K562 (cell line): ENCODE measurements around the gene TAS1R3. TPM values are rescaled to one million over a fixed set of nuclear protein-coding genes. Genes with fewer than 3 reads are reported as not detected.

ENCODE experiments used
- CHD1 ChIP-seq: fragments of 200-600 bp; sonication (generic); IDR thresholded peaks from one replicate; pipeline ENCODE4 v1.6.1; 2012; ENCODE audit warnings: mild to moderate bottlenecking, moderate library complexity, low read length, inconsistent platforms
- EHMT2 ChIP-seq: fragments of 450-650 bp; IDR thresholded peaks from 2 replicates; pipeline ENCODE4 v1.6.1; 2018; ENCODE audit warnings: antibody characterized with exemption
- ETV6 ChIP-seq, 3 experiments: fragments of 150-350 bp in 1 of 3; sonication (generic) in 1 of 3; formaldehyde crosslinking in 1 of 3; IDR thresholded peaks; 2 replicates each; pipeline versions ENCODE4 v1.6.1 to v1.8.0; 2014 to 2022; ENCODE audit warnings: borderline replicate concordance in 2 of 3, low read depth in 2 of 3, antibody characterized with exemption in 1 of 3, low read length in 1 of 3, mild to moderate bottlenecking in 1 of 3, missing genetic modification reagents in 1 of 3
- FOXJ3 ChIP-seq: sonication (generic); formaldehyde crosslinking; IDR thresholded peaks from 2 replicates; pipeline ENCODE4 v1.4.0; 2020; ENCODE audit warnings: mild to moderate bottlenecking, missing genetic modification reagents
- PTBP1 ChIP-seq: fragments of 200-400 bp; formaldehyde crosslinking; IDR thresholded peaks from 2 replicates; pipeline ENCODE4 v1.6.1; 2017; ENCODE audit warnings: low read depth, low read length
- SMARCA4 ChIP-seq: fragments of 450-650 bp; IDR thresholded peaks from 2 replicates; pipeline ENCODE4 v1.6.1; 2016
- SPI1 ChIP-seq: IDR thresholded peaks from 2 replicates; pipeline ENCODE4 v1.6.1; 2011; ENCODE audit warnings: low read depth, low read length, control low read depth, borderline replicate concordance
- TEAD4 ChIP-seq, 2 experiments: sonication (generic) in 1 of 2; formaldehyde crosslinking in 1 of 2; IDR thresholded peaks; 2 replicates each; pipeline versions ENCODE4 v1.6.1 to v1.8.0; 2012 to 2022; ENCODE audit warnings: borderline replicate concordance in 1 of 2, inconsistent platforms in 1 of 2, low read length in 1 of 2, mild to moderate bottlenecking in 1 of 2, missing genetic modification reagents in 1 of 2
- ZFPM2 ChIP-seq: fragments of 250-450 bp; sonication (Bioruptor Pico); IDR thresholded peaks from 2 replicates; pipeline ENCODE4 v1.5.1; 2022; ENCODE audit warnings: mild to moderate bottlenecking
- ZNF24 ChIP-seq: fragments of 450-650 bp; IDR thresholded peaks from 2 replicates; pipeline ENCODE4 v1.6.1; 2016
- polyA plus RNA-seq, 8 experiments: library from polyadenylated mRNA; depleted of rRNA in 4 of 8; stranded (reverse) in 5 of 8; unstranded in 3 of 8; fragments of >200 nt; fragmentation: Nextera tagmentation in 2 of 8; fragmentation: Illumina TruSeq in 1 of 8; extraction: Ambion mirVana in 2 of 8; extraction: Trizol in 1 of 8; gene quantifications; 2 replicates each; pipeline versions ENCODE4 v1.2.1 to v1.2.3, GENCODE V29; 2011 to 2014; ENCODE audit warnings: inconsistent platforms in 1 of 8, missing spikeins in 1 of 8
- total RNA-seq, 7 experiments: library from RNA; depleted of rRNA in 6 of 7; stranded (reverse); fragments of >200 nt in 6 of 7; fragmentation: Illumina TruSeq in 2 of 7; extraction: Trizol in 2 of 7; gene quantifications; 2 replicates each; pipeline versions ENCODE4 v1.2.1 to v1.2.3, GENCODE V29; 2011 to 2021; ENCODE audit warnings: low replicate concordance in 1 of 7
- TF ChIP-seq, protein P1 (sequence below): sonication (generic); formaldehyde crosslinking; IDR thresholded peaks from 2 replicates; pipeline ENCODE4 v1.8.0; 2023; ENCODE audit warnings: mild to moderate bottlenecking, missing genetic modification reagents
- TF ChIP-seq, protein P2 (sequence below): fragments of 450-650 bp; formaldehyde crosslinking; IDR thresholded peaks from 2 replicates; pipeline ENCODE4 v1.4.0; 2020; ENCODE audit warnings: mild to moderate bottlenecking
- TF ChIP-seq, protein P3 (sequence below): fragments of 450-650 bp; IDR thresholded peaks from 2 replicates; pipeline ENCODE4 v1.6.1; 2017; ENCODE audit warnings: antibody characterized with exemption
- TF ChIP-seq, protein P4 (sequence below): fragments of 450-650 bp; IDR thresholded peaks from 2 replicates; pipeline ENCODE4 v1.6.1; 2017; ENCODE audit warnings: antibody characterized with exemption, mild to moderate bottlenecking

Gene TAS1R3
- total and polyA plus RNA-seq, 9 of the 15 experiments (the other 6 are each of a cell fraction or from before 2014, with no cell fraction given) = 0.07 to 0.13 TPM; not detected in 7

DNA sequence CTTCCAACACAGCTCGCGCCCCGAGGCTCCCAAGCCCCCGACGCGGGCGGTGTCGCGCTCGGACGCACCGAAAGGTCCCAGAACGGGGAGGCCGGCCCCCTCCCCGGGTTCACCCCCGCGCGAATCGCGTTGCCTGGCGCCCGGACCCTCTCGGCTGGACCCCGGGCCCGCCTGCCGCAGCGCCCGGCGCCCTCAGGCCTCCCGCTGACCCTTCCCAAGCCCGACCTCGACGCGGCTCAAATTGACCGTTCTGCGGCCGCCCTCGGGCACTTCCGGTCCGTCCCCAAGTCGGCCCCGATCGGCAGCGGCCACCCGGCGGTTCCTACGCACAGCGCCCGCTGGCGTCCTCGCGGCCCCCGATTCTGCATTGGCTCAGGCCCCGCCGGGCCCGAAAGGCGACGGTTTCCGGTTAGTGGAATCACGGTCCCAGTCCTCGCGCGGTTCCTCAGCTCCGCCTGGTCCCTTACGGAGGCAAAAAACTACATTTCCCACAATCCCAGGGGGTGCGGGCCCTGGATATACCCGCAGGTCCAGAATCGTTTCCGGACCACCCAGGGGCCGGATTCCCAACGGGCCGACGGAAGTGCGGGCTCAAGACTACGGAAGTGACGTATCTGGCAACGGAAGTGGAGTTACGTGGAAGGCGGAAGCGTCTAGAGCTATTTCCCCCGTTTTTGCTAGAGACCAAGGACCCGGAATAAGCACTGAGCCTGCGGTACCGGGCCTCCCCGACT is 44.0 kb downstream of the TAS1R3 start, which contains the start of gene AURKAIP1 (continued):
- TF ChIP-seq TEAD4 (IDR thresholded peaks at IDR 0.05; ENCODE audit: low read length) (peak; percentile 57; the same call in 1 of the 2 replicates), TEAD4 (CRISPR knock-in tag; IDR thresholded peaks at IDR 0.05; ENCODE audit: borderline replicate concordance) (no peak), EHMT2 (no peak), SPI1 (peak; percentile 87), ZFPM2 (CRISPR knock-in tag) (peak; percentile 52; the same call in 1 of the 2 replicates), FOXJ3 (CRISPR knock-in tag) (no peak), ETV6 (IDR thresholded peaks at IDR 0.05; ENCODE audit: borderline replicate concordance in 1 of 2, low read depth in 2 of 2, low read length in 1 of 2) (no peak; a peak in 1 of 4 replicates), ETV6 (CRISPR knock-in tag; IDR thresholded peaks at IDR 0.05; ENCODE audit: borderline replicate concordance) (peak; percentile 68; the same call in 1 of the 2 replicates), CHD1 (peak; percentile 84), SMARCA4 (no peak), PTBP1 (0 out of 2 replicates have a peak, but pooled peaks have one; percentile 67), ZNF24 (peak; percentile 96)
- TF ChIP-seq, protein P1, sequence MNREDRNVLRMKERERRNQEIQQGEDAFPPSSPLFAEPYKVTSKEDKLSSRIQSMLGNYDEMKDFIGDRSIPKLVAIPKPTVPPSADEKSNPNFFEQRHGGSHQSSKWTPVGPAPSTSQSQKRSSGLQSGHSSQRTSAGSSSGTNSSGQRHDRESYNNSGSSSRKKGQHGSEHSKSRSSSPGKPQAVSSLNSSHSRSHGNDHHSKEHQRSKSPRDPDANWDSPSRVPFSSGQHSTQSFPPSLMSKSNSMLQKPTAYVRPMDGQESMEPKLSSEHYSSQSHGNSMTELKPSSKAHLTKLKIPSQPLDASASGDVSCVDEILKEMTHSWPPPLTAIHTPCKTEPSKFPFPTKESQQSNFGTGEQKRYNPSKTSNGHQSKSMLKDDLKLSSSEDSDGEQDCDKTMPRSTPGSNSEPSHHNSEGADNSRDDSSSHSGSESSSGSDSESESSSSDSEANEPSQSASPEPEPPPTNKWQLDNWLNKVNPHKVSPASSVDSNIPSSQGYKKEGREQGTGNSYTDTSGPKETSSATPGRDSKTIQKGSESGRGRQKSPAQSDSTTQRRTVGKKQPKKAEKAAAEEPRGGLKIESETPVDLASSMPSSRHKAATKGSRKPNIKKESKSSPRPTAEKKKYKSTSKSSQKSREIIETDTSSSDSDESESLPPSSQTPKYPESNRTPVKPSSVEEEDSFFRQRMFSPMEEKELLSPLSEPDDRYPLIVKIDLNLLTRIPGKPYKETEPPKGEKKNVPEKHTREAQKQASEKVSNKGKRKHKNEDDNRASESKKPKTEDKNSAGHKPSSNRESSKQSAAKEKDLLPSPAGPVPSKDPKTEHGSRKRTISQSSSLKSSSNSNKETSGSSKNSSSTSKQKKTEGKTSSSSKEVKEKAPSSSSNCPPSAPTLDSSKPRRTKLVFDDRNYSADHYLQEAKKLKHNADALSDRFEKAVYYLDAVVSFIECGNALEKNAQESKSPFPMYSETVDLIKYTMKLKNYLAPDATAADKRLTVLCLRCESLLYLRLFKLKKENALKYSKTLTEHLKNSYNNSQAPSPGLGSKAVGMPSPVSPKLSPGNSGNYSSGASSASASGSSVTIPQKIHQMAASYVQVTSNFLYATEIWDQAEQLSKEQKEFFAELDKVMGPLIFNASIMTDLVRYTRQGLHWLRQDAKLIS = peak; percentile 99
- TF ChIP-seq, protein P2, sequence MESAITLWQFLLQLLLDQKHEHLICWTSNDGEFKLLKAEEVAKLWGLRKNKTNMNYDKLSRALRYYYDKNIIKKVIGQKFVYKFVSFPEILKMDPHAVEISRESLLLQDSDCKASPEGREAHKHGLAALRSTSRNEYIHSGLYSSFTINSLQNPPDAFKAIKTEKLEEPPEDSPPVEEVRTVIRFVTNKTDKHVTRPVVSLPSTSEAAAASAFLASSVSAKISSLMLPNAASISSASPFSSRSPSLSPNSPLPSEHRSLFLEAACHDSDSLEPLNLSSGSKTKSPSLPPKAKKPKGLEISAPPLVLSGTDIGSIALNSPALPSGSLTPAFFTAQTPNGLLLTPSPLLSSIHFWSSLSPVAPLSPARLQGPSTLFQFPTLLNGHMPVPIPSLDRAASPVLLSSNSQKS (CRISPR knock-in tag) = no peak
- TF ChIP-seq, protein P3, sequence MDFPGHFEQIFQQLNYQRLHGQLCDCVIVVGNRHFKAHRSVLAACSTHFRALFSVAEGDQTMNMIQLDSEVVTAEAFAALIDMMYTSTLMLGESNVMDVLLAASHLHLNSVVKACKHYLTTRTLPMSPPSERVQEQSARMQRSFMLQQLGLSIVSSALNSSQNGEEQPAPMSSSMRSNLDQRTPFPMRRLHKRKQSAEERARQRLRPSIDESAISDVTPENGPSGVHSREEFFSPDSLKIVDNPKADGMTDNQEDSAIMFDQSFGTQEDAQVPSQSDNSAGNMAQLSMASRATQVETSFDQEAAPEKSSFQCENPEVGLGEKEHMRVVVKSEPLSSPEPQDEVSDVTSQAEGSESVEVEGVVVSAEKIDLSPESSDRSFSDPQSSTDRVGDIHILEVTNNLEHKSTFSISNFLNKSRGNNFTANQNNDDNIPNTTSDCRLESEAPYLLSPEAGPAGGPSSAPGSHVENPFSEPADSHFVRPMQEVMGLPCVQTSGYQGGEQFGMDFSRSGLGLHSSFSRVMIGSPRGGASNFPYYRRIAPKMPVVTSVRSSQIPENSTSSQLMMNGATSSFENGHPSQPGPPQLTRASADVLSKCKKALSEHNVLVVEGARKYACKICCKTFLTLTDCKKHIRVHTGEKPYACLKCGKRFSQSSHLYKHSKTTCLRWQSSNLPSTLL = no peak
- TF ChIP-seq, protein P4, sequence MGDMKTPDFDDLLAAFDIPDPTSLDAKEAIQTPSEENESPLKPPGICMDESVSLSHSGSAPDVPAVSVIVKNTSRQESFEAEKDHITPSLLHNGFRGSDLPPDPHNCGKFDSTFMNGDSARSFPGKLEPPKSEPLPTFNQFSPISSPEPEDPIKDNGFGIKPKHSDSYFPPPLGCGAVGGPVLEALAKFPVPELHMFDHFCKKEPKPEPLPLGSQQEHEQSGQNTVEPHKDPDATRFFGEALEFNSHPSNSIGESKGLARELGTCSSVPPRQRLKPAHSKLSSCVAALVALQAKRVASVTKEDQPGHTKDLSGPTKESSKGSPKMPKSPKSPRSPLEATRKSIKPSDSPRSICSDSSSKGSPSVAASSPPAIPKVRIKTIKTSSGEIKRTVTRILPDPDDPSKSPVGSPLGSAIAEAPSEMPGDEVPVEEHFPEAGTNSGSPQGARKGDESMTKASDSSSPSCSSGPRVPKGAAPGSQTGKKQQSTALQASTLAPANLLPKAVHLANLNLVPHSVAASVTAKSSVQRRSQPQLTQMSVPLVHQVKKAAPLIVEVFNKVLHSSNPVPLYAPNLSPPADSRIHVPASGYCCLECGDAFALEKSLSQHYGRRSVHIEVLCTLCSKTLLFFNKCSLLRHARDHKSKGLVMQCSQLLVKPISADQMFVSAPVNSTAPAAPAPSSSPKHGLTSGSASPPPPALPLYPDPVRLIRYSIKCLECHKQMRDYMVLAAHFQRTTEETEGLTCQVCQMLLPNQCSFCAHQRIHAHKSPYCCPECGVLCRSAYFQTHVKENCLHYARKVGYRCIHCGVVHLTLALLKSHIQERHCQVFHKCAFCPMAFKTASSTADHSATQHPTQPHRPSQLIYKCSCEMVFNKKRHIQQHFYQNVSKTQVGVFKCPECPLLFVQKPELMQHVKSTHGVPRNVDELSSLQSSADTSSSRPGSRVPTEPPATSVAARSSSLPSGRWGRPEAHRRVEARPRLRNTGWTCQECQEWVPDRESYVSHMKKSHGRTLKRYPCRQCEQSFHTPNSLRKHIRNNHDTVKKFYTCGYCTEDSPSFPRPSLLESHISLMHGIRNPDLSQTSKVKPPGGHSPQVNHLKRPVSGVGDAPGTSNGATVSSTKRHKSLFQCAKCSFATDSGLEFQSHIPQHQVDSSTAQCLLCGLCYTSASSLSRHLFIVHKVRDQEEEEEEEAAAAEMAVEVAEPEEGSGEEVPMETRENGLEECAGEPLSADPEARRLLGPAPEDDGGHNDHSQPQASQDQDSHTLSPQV = no peak
- TF ChIP-seq, all 486 proteins: peak for 257
